ENCODE measurements around the gene TBC1D8.

Gene TBC1D8

DNA sequence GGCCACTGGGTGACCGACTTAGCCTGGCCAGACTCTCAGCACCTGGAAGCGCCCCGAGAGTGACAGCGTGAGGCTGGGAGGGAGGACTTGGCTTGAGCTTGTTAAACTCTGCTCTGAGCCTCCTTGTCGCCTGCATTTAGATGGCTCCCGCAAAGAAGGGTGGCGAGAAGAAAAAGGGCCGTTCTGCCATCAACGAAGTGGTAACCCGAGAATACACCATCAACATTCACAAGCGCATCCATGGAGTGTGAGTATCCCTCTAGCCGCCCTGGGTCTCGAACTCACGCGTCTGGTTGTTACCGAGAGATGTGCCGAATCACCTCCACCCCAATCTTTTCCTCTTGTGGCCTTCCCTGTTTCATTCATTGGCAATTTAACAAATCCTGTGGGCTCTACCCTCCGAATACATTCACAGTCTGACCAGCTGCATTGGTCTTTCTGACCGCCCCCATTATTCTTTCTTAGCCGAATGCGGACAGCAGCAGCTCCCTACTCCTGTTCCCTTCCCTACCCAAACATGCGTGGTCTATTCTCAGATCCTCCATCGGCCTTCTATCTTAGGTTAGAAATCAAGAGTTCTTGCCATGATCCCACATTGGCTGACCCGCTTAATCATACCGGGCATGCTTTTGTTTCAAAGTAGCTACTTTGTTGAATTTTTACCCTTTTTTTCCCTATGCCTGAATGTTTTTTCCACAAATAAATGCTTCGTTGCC, 148.5 kb downstream of the TBC1D8 start:
- TF ChIP-seq, protein P1, sequence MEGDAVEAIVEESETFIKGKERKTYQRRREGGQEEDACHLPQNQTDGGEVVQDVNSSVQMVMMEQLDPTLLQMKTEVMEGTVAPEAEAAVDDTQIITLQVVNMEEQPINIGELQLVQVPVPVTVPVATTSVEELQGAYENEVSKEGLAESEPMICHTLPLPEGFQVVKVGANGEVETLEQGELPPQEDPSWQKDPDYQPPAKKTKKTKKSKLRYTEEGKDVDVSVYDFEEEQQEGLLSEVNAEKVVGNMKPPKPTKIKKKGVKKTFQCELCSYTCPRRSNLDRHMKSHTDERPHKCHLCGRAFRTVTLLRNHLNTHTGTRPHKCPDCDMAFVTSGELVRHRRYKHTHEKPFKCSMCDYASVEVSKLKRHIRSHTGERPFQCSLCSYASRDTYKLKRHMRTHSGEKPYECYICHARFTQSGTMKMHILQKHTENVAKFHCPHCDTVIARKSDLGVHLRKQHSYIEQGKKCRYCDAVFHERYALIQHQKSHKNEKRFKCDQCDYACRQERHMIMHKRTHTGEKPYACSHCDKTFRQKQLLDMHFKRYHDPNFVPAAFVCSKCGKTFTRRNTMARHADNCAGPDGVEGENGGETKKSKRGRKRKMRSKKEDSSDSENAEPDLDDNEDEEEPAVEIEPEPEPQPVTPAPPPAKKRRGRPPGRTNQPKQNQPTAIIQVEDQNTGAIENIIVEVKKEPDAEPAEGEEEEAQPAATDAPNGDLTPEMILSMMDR (IDR thresholded peaks at IDR 0.05; ENCODE audit: borderline replicate concordance, insufficient read depth, low read depth, low read length): no peak
- peak overlapping the region; percentile 69 for H3K4me3 ChIP-seq (ENCODE audit: low read depth, low read length)

DNA sequence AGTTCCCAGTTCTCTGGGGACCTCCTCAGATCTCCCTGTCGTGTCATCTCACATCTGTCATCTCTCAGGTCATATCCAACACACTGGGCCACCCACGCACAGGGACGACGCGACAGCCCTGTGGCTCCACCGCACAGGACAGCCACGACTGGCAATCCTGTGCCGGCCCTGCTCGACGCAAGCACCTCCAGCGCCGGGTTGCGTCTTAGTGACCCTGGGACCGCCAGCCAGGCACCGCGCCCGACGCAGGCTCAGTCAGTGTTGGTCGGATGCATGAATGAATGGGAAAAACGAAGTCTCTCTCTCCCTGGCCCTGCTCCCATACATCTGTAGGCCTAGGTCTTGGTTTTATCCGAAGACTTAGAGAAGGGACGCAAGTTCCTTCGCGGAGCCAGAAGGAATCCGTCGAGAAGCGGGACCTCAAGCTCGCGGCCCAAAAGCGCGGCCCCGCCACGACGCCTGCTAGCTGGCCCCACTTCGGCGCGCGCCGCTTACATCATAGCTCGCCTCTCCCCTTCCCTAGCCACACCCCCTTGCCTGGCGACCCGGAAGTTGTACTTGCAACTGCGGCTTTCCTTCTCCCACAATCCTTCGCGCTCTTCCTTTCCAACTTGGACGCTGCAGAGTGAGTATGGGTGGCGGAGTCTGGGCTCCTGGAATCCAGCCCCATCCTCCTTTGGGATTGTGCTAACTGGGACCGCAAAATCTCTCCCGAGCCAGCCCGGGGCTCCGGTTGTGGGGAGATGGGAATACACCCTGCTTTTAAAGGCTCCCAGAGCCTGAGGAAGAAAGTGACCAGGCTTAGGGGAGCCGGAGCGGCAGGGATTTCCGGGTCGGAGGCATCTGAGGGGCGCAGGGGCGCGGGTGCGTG, 149.3 kb downstream of the TBC1D8 start, which contains the start of gene RPL31:
RPL31 (plus strand) TSS at position 599 of the 871 bp plus-strand sequence. CDS start 413 bp downstream, outside the sequence.
- H3K4me3 ChIP-seq (ENCODE audit: low read depth, low read length): peak within 1 kb of the TSS; percentile 69
- TF ChIP-seq, protein P1 (IDR thresholded peaks at IDR 0.05; ENCODE audit: borderline replicate concordance, insufficient read depth, low read depth, low read length): no peak

DNA sequence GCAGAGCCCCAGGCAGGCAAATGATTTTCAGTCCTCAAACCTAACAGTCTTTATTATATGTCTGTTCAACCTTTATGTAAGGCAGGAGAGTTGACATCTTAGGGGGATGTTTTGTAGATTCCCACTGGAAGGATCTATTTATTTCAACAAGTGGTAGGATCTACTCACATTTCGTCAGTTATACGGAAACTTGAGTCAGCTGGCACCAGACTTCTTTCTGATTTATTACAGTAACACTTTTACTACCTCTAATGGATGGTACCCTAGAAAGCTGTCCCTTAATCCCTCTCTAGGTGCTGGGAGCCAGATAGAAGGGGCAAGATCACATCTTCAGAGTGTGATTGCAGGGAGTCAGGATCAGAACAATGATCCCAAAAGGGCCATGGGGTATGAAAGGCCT, 151.2 kb downstream of the TBC1D8 start:
- H3K4me3 ChIP-seq (ENCODE audit: low read depth, low read length): no peak overlapping the region
- TF ChIP-seq, protein P1 (IDR thresholded peaks at IDR 0.05; ENCODE audit: borderline replicate concordance, insufficient read depth, low read depth, low read length): no peak

DNA sequence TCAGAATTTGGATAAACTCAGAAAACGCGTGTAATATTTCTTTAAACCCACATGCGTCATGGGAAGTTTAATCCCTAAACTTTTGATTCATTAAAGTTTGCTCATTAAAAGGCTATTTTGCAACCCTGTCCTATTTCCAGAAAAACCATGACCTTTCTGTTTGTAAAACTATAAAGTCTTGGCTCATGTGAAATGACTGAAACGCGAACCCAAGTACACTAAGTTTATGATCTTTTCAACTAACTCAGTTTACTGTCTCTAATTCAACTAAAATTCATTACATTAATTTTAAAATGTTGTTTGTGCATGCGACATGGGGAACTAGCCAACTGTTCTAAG, 153.0 kb downstream of the TBC1D8 start:
- TF ChIP-seq, protein P1 (IDR thresholded peaks at IDR 0.05; ENCODE audit: borderline replicate concordance, insufficient read depth, low read depth, low read length): no peak
- no peak overlapping the region for H3K4me3 ChIP-seq (ENCODE audit: low read depth, low read length)

DNA sequence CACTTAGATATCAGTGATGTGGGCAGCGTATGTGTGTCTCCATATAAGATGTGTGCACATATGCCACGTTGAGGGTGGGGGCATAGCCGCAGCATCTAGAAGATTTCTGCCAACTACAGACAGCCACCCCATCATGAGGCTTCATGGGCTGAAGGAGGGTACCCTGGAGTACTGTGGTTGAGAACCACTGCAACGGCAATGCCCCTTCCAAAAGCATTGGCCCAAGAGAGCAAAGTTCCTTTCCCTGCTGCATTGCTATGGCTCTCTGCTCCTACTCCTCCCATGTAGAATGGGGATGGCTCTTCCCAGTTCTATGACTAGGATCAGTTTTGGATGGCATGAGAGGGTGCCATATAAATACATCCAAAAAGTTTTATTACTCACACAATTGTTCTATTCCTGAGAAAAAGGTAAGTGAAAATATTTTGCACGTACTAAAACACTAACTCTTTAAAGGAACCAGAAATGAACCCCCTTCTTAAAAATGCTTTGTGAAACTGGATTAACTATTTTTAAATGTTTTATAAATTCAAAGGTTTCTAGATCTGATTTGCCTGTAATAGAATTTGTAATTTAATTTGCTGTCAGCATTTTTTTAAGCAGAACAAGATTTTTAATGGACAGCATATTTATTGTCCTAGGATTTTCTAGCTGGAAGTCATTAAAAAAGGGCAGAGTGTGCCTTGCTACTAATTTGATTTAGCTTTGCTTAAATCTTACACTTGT, 153.5 kb downstream of the TBC1D8 start:
- TF ChIP-seq, protein P1 (IDR thresholded peaks at IDR 0.05; ENCODE audit: borderline replicate concordance, insufficient read depth, low read depth, low read length): no peak
- no peak overlapping the region for H3K4me3 ChIP-seq (ENCODE audit: low read depth, low read length)

DNA sequence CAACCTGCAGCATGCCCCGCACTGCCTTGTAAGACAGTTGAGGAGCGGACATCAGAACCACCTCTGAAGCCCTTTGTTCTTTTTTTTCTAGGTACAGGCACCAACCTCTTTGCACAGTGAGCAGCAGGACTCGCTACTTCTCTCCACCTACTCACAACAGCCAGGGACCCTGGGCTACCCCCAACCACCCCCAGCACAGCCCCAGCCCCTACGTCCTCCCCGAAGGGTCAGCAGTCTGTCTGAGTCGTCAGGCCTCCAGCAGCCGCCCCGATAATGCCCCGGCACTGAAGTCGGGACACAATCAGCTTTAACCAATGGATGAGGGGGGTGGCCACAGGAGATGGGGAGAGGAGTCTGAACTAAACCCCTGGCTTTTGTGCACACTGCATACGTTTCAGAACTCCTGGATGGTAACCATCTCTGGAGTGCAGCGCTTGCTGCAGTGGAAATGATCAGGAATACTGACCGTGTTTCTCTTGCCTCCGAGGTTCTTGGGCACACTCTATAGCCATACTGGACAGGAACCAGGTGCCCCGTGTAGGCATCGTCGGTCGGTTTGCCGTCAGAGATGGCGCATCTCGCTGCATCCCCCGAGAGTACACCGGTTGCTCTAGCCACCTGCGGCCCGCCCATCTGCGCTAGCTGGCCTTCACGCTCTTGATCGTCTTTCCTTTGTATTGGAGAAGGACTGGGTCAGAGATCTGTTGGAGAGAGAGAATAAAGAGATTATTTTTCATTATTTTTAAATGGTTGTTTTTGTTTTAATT, 155.7 kb downstream of the TBC1D8 start:
- TF ChIP-seq, protein P1 (IDR thresholded peaks at IDR 0.05; ENCODE audit: borderline replicate concordance, insufficient read depth, low read depth, low read length): no peak
- no peak overlapping the region for H3K4me3 ChIP-seq (ENCODE audit: low read depth, low read length)
